Vagina (tissue), 2 donors: ENCODE data around the gene NONO.

ENCODE experiments used
- POLR2A ChIP-seq, 2 donors: fragments of 450-650 bp; IDR thresholded peaks; one replicate each; pipeline ENCODE4 v1.6.1; 2017; ENCODE audit warnings: antibody characterized with exemption in 2 of 2, mild to moderate bottlenecking in 2 of 2, moderate library complexity in 2 of 2
- TF ChIP-seq, protein P1 (sequence below), 3 experiments: fragments of 450-650 bp in 2 of 3; fragments of 200-600 bp in 1 of 3; sonication (generic) in 1 of 3; IDR thresholded peaks; one replicate each; pipeline ENCODE4 v1.5.1; 2017 to 2019; ENCODE audit warnings: antibody characterized with exemption in 3 of 3, mild to moderate bottlenecking in 2 of 3, moderate library complexity in 2 of 3

DNA sequence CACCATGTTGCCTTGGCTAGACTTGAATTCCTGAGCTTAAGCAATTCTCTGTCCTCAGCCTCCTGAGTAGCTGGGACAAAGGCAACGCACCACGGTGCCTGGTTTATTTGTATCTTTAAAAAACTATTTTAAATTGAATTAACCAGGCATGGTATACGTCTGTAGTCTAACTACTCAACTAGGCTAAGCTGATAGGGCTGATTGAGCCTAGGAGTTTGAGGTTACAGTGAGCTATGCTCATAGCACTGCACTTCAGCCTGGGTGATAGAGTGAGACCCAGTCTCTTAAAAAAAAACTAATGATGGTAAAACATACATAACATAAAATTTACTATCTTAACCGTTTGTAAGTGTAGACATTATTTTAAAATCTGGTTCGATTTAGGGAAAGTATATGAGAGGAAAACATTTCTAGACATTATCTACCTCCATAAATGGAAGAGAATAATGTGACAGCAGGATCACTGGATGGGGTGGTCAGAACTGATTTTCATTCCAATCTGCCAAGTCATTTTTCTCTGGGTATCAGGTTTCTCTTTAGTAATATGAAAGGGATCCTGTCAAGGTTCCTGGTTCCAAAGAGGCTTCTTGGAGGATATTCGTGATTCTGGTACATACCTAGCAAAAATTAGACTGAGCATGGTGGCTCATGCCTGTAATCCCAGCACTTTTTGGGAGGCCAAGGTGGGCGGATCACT, 9.4 kb downstream of the NONO start:
- TF ChIP-seq, protein P1, sequence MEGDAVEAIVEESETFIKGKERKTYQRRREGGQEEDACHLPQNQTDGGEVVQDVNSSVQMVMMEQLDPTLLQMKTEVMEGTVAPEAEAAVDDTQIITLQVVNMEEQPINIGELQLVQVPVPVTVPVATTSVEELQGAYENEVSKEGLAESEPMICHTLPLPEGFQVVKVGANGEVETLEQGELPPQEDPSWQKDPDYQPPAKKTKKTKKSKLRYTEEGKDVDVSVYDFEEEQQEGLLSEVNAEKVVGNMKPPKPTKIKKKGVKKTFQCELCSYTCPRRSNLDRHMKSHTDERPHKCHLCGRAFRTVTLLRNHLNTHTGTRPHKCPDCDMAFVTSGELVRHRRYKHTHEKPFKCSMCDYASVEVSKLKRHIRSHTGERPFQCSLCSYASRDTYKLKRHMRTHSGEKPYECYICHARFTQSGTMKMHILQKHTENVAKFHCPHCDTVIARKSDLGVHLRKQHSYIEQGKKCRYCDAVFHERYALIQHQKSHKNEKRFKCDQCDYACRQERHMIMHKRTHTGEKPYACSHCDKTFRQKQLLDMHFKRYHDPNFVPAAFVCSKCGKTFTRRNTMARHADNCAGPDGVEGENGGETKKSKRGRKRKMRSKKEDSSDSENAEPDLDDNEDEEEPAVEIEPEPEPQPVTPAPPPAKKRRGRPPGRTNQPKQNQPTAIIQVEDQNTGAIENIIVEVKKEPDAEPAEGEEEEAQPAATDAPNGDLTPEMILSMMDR (IDR thresholded peaks at IDR 0.05), result no peak
- TF ChIP-seq POLR2A (IDR thresholded peaks at IDR 0.05), result no peak
